SKM-1 treated with dmso at 0.1 percent for 144 hours (cell line): Measurements from ENCODE around the gene PTPRT.

Experiments used
- DNase-seq: peaks from one replicate; lab custom pipeline; 2025; ENCODE audit not compliant: unreplicated experiment; lab: John Stamatoyannopoulos, UW

Gene PTPRT

GRCh38 chr20:42492290-42492689 is 697.4 kb downstream of the PTPRT start:
- no peak for DNase-seq

GRCh38 chr20:42485556-42485955 is 704.1 kb downstream of the PTPRT start:
- DNase-seq: no peak

- DNase-seq: no peak
Observed at GRCh38 chr20:42484790-42485375, 704.8 kb downstream of the PTPRT start.

GRCh38 chr20:42484335-42484734 is 705.4 kb downstream of the PTPRT start:
- DNase-seq: no peak

GRCh38 chr20:42483730-42484303 is 705.9 kb downstream of the PTPRT start:
- DNase-seq: no peak

GRCh38 chr20:42482808-42483207 is 706.9 kb downstream of the PTPRT start:
- no peak for DNase-seq

GRCh38 chr20:42475773-42476172 is 713.9 kb downstream of the PTPRT start:
- DNase-seq: no peak

GRCh38 chr20:42474646-42475045 is 715.1 kb downstream of the PTPRT start:
- no peak for DNase-seq

- no peak for DNase-seq
Observed at GRCh38 chr20:42472198-42472597, 717.5 kb downstream of the PTPRT start.

- no peak for DNase-seq
Observed at GRCh38 chr20:42461965-42462593, 727.6 kb downstream of the PTPRT start.

GRCh38 chr20:42461291-42461690 is 728.4 kb downstream of the PTPRT start:
- no peak for DNase-seq

GRCh38 chr20:42447270-42447669 is 742.4 kb downstream of the PTPRT start:
- DNase-seq: no peak

GRCh38 chr20:42444799-42445198 is 744.9 kb downstream of the PTPRT start:
- no peak for DNase-seq

- DNase-seq: no peak
Observed at GRCh38 chr20:42443200-42443599, 746.5 kb downstream of the PTPRT start.

- DNase-seq: no peak
Observed at GRCh38 chr20:42442716-42443115, 747.0 kb downstream of the PTPRT start.

GRCh38 chr20:42441864-42442331 is 747.8 kb downstream of the PTPRT start:
- DNase-seq: no peak

- DNase-seq: no peak
Observed at GRCh38 chr20:42441196-42441863, 748.4 kb downstream of the PTPRT start.

GRCh38 chr20:42435230-42435629 is 754.5 kb downstream of the PTPRT start:
- no peak for DNase-seq

GRCh38 chr20:42432496-42433334 is 757.0 kb downstream of the PTPRT start:
- no peak for DNase-seq

- no peak for DNase-seq
Observed at GRCh38 chr20:42430598-42430997, 759.1 kb downstream of the PTPRT start.
